ENCODE measurements around the gene DNTTIP2.
"Not testable (repeated sequence)": the region's sequence is repeated elsewhere in the genome, so short reads cannot be mapped to it uniquely, and the experiment has no call there.

DNTTIP2 gene

DNA sequence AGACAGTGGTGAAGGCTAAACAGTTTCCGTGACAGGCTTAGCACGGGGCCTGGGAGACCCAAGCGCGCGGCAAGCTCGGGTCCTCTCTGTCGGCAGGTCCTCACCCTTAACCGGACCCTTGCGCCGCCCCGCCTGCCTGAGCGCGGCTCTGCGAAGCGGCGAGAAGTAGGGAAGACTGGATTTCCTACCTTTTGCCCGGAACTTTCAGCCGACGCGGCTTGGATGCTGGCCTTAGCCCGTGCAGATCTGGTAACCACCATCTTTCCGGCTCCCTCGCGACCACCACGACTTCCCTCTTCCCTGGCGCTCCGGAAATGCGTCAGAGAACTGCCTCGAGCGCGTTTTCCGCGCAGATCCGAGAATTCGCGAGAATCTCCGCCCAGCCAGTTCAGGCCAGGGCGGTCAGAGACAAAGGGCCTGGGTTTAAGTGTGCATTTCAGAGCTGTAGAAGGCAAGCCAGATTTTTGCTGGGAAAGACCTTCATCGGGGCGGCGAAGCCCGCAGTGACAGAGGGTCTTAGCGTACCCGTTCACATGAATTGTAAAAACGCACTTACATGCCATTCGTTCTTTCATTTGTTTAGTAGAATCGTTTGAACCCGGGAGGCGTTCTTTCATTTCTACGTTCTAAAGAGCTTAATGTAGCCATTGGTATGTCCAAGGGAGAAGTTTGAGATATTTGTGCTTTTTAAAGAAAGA lies at the start of gene DNTTIP2:
TSS of gene DNTTIP2 (minus strand) at position 318 of the 698 bp plus-strand sequence. CDS start at position 260, 58 bp downstream.
- DNase-seq (ENCODE audit: low spot score) = peak; percentile 88

DNA sequence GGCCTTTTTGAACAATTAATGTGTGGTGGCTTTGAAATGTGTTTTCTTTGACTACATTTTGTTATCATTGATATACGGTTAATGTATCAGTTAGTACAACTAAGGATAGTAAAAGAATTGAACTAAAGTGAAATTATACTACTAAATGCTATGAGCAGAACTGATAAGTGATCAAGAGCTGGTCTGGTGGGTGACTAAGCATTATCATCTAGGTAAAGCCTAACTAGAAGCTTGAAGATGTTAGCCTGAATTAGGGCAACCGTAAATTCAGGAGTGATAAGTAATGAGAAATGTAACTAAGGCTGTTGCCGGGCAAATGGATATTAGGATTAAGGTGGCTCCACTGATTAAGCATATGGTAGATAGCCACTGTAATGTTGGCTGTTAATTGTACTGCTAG lies 46.2 kb upstream of the DNTTIP2 start:
- no peak for DNase-seq (ENCODE audit: low spot score)

GRCh38 chr1:93919780-93920179 lies 40.8 kb upstream of the DNTTIP2 start:
- no peak for DNase-seq (ENCODE audit: low spot score)

- DNase-seq (ENCODE audit: low spot score) = no peak
These were observed 38.3 kb upstream of the DNTTIP2 start for GRCh38 chr1:93917302-93917701.

DNA sequence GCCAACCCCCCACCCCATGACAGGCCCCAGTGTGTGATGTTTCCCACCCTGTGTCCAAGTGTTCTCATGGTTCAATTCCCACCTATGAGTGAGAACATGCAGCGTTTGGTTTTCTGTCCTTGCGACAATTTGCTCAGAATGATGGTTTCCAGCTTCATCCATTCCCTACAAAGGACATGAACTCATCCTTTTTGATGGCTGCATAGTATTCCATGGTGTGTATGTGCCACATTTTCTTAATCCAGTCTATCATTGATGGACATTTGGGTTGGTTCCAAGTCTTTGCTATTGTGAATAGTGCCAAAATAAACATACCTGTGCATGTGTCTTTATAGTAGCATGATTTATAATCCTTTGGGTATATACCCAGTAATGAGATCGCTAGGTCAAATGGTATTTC lies 31.9 kb upstream of the DNTTIP2 start:
- not testable (repeated sequence) for DNase-seq (ENCODE audit: low spot score)

- DNase-seq (ENCODE audit: low spot score) = no peak
These were observed 31.3 kb upstream of the DNTTIP2 start for GRCh38 chr1:93910305-93910704.

DNA sequence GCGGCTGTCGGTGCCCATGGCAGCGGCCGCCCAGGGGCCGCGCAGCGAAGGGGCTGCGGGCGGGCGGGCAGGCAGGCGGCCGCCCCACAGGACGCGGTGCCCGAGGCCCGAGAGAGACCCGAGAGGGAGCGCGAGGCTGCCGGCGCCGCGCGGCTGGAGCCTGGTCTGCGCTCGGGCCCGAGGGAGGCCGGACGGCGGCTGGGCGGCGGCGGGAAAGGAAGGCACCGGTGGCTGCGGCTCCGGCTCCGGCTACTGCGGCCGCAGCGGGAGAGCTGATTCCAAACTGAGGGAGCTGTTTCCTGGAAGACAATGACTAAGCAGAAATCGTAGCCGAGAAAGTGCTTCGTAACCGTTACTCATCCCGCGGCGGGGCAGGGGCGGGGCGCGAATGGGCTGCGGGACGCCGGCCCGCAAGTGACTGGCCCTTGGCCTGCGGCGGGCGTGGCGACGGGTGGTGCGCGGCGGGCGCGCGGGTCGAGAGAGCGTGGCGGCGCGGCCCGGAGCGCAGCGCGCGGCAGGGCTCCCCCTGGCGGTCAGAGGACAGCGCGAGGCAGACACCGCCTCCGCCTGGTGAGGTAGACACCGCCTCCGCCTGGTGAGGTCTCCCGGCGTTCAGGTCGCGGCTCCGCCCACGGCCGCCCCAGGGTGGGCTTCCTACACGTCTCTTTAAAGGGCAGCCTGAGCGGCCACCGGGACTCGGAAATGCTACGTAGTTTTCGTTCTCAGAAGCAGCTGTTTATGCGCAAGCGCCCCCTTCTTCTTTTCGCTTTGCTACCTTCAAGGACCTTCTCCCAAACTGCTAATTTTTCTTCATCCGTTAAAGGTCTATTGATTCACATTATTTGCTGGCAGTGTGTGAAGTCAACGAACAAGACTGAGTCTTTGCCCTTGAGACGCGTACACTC lies 30.4 kb upstream of the DNTTIP2 start, which contains the start of gene GCLM:
TSS of gene GCLM (minus strand) at position 285 of the 905 bp plus-strand sequence. CDS start at position 18, 267 bp downstream.
- DNase-seq (ENCODE audit: low spot score) = peak; percentile 92

GRCh38 chr1:93908394-93909145 lies 29.6 kb upstream of the DNTTIP2 start:
- peak; percentile 36 for DNase-seq (ENCODE audit: low spot score)

- DNase-seq (ENCODE audit: low spot score) = no peak
These were observed 28.7 kb upstream of the DNTTIP2 start for GRCh38 chr1:93907718-93908117.

- DNase-seq (ENCODE audit: low spot score) = no peak
These were observed 27.5 kb upstream of the DNTTIP2 start for GRCh38 chr1:93906480-93906879.

GRCh38 chr1:93905734-93906133 lies 26.7 kb upstream of the DNTTIP2 start:
- DNase-seq (ENCODE audit: low spot score) = no peak

GRCh38 chr1:93905051-93905450 lies 26.0 kb upstream of the DNTTIP2 start:
- no peak for DNase-seq (ENCODE audit: low spot score)

- peak; percentile 26 for DNase-seq (ENCODE audit: low spot score)
These were observed 25.2 kb upstream of the DNTTIP2 start for GRCh38 chr1:93904228-93904627.

DNA sequence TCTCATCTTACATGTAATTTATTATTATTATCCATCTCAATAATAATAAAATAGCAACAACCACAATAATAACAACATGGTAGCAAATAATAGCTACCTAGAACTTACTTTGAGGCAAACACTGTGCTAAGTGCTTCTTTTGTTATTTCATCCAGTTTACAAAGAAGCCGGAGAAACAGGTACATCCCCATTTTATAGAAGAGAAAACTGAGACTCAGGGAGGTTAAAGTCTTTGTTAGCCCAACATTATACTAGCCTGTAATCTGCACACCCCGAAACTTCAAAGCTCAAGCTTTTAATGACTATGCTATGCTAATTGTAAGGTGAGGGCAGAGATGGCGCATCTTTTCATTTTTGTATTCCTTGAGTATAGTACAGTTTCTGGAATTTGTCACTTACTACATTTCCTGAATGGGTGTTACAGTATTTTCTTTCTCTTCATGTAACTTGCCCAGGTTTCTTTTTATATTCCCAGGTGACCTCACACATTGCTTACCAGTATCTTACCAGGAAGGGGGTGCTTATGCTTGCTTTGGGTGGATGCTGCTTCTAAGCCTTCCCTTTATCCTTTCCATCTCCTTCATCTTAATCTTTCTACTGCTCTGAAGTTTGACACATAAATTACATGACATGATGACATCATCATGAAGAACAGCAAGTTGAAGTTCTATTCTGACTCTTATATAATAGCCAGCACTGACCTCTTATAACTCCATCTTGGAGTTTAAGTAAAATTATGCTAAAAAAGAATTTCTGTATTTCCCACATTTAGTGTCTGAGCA lies 21.9 kb upstream of the DNTTIP2 start:
- DNase-seq (ENCODE audit: low spot score) = no peak

DNA sequence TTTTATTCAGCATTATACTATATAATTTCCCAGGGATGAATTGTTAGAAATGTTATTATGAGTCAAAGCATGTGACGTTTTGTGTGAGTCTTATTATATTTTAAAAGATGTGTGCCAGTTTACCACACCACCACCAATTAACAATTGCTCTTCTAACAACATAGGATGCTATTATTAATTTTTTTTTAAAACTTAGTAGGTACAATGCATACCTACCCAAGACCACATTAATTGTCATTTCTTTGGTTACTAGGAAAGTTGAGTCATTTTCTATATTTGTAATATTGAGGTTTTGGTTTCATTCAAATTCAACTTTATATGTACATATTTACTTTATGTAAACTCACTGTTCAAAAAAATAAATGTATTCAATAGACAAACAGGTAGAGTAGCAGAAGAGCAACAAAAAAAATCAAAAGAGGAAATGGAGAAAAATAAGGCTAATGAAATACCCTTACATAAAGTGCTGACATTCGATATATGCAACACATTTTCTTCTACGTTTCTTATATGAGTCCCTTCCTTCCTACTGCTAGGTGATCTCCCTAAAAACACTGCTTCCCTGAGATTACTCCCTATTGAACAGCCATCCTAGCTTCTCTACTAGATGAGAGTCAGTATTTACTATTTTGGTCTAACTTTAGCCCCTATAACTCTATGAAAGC lies 20.7 kb upstream of the DNTTIP2 start:
- no peak for DNase-seq (ENCODE audit: low spot score)

DNA sequence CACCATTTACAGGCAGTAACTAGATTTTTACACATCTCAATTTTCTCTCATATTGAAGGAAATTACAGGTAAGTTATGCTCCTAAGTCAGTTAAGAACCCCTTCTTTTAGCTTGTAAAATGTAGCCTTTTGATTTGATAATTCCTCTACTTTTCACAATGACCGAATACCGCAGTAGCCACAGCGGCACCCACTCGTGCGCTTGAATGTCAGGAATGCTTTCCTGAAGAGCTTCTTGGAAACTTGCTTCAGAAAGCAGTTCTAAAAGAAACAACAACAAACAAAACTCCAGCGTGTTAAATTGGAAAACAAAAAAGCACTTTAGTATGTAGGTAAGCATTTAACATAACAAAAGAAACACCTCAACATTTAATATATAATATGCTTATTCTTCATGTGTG lies 9.9 kb upstream of the DNTTIP2 start:
- DNase-seq (ENCODE audit: low spot score) = no peak

- DNase-seq (ENCODE audit: low spot score) = no peak
These were observed 3.3 kb upstream of the DNTTIP2 start for GRCh38 chr1:93882269-93882668.

GRCh38 chr1:93880731-93881130 lies 1.7 kb upstream of the DNTTIP2 start:
- no peak for DNase-seq (ENCODE audit: low spot score)

DNA sequence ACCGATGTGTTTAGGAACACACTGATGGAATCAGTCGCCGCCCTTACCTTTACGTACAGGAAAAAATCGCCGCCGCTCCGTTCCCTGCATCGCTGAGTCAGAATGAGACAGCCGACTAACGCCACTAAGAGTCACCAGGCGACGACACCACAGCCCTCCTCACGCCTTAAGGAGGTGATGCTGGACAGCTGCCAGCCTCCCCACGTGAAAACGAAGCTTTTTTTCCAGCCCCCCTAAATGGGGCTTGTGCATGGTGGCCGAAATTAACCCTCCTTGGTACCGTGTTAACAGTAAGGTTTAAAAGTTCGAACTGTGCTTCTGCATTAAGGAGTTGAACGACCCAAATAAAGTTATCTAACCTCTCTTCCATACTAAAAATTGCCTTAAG lies 511 bp downstream of the DNTTIP2 start:
- peak; percentile 72 for DNase-seq (ENCODE audit: low spot score)

- no peak for DNase-seq (ENCODE audit: low spot score)
These were observed 1.5 kb downstream of the DNTTIP2 start for GRCh38 chr1:93877529-93877928.

DNA sequence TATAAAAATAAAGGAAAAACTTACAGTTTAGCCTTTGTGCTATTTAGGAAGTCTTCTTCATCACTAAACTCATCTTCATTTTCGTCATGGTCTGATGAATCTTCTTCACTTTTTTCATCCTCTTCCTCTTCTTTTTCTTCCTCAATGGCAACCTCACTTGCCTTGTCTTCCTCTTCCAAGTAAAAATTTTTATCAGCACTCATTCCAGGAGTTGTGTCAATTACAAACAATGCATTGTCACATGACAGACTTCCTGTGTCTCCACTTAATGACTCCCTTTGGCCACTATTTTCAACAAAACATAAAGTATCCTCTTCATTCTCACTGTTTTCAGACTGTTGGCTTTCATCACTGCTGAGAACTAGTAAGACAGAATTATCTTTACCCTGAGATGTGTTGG lies 2.8 kb downstream of the DNTTIP2 start:
- DNase-seq (ENCODE audit: low spot score) = no peak

Measured in CD4-positive, alpha-beta T cell treated with Interleukin-2 at 100 ng/mL for 4 hours (primary cell).